ENCODE data around the gene HOXD4.

The HOXD4 gene

DNA sequence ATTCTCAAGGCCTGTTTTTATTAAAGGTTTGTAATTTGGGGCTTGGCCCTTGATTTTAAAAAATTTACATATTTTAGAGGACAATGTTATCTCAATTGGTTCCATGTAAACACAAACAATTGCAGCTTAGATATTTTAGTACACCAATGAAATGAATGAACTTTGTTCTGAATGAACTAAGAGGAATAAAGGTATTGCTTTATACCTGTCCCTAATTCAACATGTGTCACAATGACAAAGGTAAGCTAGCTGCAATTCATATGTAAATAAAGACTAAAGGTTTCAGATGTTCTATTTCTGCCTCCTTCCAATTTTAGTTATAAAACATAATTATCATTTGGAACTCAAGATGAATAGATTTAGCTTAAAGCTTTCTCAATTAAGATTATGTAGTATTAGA lies 48.6 kb downstream of the HOXD4 start:
- no peak for DNase-seq

DNA sequence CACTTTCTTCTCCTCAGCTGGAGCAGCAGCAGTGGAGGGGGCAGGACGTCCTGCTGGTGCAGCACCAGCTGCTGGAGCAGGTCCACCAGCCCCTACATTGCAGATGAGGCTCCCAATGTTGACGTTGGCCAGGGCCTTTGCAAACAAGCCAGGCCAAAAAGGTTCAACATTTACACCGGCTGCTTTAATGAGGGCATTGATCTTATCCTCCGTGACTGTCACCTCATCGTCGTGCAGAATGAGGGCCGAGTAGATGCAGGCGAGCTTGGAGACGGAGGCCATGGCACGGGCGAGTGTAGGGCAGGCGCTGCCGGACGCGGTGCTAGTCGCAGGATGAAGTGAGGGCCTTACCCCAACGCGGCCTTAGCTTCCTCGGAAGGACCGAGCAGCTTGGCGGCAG lies 49.6 kb downstream of the HOXD4 start:
- no peak for DNase-seq

DNA sequence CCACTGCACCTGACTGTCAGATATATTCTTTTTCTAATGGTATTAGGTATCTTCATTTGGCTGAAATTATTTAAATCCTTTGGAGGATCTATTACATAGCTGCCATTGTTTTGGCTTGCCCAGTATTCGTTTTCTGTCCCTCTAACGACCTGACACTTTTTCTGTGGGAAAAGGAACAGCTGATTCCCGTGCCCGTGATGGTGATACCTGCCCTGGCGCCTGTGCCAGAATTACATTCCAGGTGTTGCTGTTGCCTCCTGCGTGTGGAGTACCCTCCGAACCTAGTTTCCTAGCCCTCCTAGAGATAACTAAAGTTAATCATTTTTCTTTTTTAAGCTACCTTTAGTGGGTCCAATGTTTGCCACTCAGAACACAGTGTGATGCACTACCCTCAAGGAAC lies 51.1 kb downstream of the HOXD4 start:
- DNase-seq, result no peak
